Measurements from ENCODE around the gene RABGAP1L.
"Not testable (repeated sequence)": the region's sequence is repeated elsewhere in the genome, so short reads cannot be mapped to it uniquely, and the experiment has no call there.

The RABGAP1L gene

DNA sequence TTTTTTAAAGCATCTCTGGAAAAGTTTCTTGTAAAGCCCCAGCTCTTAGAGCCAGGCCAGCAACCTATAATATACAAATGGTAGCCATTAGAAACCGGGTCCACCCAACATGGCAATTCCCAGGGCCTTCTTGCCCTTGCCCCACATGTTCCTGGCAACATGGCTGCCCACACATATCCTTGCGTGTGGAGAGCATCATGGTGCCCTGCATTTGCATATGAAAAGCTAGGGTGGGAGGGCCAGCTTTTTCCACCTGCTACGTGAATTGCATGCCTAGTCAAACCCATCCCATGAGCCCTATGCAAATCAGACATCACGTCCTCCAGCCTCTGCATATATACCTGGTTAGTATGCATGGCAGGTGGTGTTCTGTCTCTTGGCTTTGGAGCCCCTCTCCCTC lies 88.2 kb downstream of the RABGAP1L start:
- no peak for DNase-seq

DNA sequence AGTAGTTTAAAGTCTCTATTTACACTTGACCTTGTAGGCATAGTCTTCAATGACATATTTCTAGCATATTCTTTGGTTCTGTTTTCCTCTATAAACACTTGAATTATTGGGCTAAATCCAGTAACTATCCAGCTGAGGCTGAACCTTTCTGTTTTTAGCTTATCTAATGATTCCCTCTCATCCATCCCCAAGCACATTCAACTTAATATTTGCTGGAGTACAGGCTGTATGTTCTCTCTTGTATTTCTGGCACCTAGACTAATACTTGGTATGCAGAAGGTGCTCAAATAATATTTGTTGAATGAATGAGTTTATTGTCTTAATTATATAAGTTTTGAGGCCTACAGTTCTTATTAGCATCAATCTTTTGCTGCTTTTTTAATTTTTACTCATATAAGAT lies 88.7 kb downstream of the RABGAP1L start:
- DNase-seq: no peak

DNA sequence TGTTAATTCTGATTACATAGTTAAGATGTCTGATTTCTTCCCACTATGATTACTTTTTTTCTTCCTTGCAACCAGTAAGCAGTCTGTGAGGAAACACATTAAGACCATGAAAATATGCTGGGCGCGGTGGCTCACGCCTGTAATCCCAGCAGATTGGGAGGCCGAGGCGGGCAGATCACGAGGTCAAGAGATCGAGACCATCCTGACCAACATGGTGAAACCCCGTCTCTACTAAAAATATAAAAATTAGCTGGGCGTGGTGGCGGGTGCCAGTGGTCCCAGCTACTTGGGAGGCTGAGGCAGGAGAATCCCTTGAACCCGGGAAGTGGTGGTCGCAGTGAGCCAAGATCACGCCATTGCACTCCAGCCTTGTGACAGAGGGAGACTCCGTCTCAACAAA lies 97.1 kb downstream of the RABGAP1L start:
- DNase-seq: not testable (repeated sequence)

DNA sequence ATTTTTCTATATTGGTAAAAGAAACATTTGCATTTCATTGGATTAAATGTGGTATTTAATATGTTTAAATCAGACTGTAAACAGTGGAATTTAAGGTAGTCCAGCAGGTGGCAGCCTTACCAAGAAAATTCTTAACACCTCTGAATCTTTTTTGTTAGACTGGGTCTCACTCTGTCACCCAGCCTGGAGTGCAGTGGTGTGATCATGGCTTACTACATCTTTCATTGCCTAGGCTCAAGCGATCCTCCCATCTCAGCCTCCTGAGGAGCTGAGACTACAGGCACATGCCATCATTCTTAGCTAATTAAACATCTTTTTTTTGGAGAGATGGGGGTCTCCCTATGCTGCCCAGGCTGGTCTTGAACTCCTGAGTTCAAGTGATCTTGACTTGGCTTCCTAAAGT lies 98.8 kb downstream of the RABGAP1L start:
- no peak for DNase-seq

DNA sequence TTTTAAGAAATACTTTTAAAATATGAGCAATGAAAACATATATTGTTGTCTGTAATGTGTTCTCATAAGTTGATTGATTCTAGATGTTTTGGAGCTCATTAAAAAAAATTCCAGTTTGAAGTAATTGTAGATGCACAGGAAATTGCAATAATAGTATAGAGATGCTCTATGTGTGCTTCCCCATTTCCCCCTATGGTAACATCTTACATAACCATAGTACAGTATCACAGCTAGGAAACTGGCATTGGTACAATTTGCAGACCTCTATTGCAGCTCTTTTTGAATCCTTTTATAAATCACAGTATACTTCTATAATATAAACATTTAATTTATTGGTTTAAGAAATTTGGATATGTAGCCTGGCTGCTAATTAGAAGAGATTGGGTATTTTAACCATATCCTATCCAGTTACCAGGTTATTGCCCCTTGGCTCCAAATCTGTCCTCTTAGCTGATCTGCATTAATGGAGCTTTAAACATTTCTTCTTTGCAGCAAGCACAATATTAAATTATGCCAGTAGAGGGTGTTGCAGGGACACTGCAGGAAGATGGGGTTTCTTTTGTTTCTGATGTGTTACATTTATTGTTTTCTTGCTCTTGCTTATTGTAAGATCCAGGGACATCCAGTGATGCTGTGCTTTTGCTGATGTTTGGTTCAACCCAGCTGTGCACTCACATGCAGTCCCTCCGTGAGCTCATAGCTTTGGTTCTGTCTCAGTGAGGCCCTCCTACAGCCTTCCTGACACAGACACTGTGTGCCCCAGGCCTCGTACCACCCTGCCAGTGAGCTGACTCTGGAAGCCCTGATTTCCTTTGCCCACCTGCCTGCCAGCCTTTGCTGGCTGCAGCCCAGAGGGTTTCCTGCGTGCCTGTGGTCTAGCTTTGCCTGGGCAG lies 103.3 kb downstream of the RABGAP1L start:
- DNase-seq: no peak

DNA sequence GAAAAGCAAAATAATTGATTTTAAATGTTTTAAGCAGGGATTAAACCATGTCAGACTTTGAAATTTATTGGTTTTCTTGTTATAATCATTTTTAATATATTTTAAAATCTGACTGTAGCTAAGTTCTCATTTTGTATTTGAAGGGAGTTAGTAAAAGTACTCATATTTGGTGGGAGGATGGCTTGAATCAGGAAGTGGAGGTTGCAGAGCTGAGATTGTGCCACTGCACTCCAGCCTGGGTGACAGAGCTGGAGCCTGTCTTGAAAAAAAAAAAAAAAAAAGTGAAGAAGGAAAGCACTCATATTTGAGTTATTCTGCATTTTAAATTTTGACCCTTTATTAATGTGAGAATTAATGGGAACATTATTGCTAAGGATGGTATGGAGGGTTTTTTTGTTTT lies 106.0 kb downstream of the RABGAP1L start:
- DNase-seq: no peak

DNA sequence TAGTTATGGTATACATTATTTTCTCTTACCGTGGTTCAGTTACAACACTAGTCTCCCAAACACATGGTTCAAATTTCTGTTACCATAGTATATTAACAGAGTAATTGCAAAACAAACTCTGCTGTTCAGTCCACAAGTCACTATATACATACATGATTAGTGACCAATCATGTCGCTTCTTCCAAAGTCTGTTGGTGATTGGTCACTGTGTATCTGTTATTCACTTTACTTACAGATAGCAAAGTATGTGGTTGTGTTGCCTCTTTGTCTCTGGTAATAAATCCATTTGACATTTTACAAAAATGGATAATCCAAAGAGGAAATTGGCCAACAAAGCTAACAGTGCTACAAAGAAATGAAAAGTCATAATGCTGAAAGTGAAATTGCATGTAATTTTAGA lies 107.2 kb downstream of the RABGAP1L start:
- no peak for DNase-seq

DNA sequence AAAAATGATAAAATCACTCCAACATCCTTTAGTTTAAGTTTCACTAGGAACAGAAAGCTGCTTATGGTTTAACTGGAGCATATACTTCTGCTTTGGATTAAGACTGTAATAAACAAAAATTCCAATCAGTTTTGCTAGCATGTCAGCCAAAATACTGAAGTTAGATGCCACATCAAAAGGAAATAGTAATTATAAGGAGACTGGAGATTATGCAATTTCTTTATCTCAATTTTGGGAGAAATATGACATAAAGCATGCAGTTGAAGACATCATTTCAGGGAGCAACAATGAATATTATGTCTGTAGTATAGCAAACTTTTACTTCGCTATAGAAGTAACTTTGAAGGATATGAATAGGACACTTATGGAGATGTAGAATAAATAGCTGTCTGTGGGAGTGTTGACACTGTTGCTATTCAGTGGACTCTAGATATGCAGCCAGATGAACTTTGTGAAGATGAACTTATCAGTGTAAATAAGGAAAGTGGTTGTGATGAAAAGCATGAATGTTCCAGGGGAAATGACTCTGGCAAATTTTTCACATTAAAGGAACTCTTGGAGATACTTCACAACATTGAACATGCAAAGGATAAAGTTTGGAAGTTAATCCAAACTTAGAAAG lies 107.8 kb downstream of the RABGAP1L start:
- no peak for DNase-seq

DNA sequence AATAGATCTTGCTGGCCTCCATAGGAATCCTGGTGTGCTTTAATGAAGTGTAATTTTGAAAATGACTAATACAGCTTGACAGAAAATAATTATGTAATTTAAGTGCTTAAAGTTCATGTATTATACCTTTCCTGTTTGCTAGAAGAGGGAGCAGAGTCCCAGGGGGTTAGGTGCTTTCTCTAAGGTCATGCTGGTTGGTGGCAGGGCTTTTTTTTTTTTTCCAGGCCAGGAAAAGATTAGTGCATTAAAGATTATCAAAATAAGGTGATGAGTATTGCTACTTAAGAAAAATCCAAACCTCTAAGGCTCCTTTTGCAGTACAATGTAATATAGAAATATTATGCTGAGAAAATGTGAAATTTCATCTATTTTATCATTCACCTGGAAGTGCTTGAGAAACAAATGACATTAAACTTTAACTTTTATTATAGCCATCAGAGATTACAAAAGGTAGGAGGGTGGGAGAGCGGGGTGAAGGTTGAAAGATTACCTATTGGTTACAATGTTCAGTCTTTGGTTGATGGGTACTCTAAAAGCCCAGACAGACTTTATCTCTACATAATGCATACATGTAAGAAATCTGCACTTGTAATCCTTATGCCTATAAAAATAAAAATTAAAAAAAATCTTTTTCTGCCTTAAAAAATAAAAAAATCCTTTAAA lies 110.8 kb downstream of the RABGAP1L start:
- DNase-seq: no peak

DNA sequence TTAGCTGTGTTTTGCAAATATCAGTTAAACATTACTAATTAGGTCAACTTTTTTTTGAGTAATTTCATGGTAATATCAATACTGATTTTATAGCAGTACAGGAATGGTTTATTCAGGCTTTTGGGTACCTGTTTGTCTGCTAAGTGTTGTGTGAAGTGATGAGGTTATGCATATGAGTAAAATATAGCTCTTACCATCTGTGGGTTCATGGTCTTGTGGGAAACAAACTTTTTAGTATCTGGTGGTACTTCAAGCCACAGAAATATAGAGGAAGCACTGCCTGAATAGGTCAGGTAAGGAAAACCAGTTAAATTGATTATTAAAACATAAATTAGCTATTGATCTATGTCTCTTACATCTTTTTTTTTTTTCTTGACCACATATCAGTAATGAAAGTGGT lies 113.9 kb downstream of the RABGAP1L start:
- no peak for DNase-seq

DNA sequence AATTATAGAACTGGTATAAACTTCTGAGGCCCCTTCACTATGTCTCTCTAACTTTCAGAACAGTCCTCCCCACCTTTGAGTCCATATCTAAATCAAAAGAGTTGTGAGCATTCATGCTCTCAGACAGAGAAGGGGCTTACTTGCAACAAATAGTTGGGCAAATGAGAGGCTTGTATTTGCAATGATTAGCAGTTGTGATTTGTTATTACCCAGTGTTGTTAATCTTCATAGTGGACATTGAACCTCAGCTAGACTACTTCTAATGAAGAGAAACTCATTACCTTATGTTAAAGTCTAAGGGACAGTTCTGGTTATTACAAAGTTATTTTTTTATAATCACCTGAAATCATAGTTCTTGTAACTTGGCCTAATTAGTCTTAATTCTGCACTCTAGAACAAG lies 114.5 kb downstream of the RABGAP1L start:
- DNase-seq: no peak

DNA sequence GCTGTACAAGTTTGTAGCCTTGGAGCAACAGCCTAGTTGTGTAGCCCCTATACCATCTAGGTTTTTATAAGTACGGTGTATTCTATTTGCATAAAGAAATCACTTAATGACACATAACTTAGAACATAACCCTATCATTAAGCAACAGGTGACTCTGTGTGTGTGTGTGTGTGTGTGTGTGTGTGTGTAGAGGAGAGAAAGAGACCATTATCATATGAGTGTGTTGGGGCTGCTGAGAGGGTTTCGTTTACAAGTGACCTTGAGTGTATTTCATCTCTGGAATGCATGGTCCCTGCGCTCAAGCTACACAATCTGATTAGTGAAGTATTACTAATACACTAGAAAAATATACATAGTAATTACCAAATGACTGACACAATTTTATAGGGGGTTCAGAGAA lies 115.1 kb downstream of the RABGAP1L start:
- DNase-seq: no peak

DNA sequence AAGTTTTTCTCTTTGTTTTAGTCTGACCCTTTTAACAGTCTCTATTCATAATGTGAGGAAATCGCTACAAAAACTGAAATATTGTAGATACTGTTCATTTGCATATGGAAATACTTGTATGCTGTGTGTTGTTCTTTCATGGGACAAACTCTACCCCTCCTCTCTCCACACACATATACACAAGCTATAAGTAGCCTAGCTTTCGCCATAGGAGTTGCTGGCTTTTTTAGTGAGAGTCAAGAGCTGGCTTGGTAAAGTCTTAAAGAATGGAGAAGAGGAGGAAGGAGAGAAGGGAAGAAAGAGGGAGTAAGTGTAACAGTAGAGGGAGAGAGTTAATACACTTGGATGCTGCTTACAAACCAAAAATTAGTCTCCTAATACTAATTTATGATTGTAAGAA lies 115.6 kb downstream of the RABGAP1L start:
- DNase-seq: no peak

DNA sequence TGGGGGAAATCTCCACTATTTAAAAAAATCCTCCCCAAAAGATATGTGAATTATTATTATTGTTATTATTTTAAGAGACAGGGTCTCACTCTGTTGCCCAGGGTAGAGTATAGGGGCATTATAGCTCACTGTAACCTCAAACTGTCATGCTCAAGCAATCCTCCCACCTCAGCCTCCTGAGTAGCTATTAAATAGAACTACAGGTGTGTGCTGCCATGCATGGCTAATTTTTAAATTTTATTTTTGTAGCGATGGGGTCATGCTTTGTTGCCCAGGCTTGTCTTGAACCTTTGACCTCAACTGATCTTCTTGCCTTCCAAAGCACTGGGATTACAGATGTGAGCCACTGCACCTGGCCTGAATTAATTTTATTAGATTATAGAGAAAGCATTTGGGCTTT lies 116.8 kb downstream of the RABGAP1L start:
- no peak for DNase-seq

DNA sequence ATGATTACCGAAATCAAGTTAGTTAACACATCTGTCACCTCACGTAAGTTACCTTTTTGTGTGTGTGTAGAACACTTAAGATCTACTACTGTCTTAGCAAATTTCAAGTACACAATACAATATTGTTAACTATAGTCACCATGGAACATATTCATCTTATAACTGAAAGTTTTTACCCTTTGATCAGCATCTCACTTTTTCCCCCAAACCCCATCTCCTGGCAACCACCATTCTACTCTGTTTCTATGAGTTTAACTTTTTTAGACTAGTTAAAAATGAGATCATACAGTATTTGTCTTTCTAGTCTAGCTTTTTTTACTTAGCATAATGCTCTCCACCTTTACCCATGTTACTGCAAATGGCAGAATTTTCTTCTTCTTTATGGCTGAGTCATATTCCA lies 124.7 kb downstream of the RABGAP1L start:
- no peak for DNase-seq

DNA sequence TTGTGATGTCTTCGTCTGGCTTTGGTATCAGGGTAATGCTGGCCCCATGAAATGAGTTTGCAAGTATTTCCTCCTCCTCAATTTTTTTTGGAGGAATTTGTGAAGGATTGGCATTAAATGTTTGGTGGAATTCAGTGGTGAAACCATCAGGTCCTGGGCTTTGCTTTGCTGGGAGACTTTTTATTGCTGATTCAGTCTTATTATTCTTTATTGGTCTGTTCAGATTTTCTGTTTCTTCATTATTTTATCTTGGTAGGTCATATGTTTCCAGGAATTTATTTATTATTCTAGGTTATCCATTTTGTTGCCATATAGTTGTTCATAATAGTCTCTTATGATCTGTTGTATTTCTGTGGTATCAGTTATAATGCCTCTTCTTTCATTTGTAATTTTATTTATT lies 126.7 kb downstream of the RABGAP1L start:
- DNase-seq: no peak

DNA sequence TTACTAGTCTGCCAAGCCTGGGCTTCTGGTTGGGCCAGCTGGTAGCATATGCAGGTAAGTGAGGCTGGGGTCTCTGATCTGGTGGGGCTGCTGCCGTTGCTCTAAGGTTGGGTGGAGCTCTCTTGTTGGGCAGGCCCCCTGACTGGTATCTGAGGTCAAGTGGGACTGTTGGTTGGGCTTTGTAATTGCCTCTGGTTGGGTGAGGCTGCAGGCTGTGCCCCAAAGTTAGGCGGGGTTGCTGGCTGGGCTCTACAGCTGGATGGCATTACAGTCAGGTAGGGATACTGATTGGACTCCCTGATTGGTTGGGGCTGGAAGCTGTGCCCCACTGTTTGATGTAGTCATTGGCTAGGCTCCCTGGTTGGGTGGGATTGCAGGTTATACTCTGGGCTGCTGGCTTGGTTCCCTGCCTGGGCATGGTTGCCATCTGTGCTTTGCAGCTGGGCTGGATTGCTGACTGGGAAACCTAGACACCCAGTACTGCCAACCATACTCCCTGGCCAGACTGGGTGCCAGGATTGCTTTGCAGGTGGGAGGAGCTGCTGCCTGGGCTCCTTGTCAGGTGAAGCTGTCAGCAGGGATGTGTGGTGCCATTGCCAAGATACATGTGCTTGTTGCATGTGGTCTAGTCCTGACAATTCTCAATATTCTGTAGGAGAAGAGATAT lies 130.5 kb downstream of the RABGAP1L start:
- DNase-seq: no peak

DNA sequence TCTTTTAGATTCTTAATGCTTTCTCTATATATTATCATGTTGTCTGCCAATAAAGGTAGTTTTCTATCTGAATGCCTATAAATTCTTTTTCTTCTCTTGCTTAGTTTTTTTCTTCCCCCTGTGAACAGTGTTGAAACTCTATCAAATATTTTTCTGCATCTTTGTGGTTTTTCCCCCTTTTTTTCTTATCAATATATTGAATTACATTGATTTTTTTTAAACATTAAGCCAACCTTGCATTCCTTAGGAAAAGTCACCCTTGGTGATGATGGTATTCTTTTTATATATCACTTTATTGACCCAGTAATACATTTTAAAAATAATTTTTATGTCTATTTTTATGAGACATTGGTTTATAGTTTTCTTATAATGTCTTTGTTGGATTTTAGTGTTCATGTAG lies 131.7 kb downstream of the RABGAP1L start:
- no peak for DNase-seq

DNA sequence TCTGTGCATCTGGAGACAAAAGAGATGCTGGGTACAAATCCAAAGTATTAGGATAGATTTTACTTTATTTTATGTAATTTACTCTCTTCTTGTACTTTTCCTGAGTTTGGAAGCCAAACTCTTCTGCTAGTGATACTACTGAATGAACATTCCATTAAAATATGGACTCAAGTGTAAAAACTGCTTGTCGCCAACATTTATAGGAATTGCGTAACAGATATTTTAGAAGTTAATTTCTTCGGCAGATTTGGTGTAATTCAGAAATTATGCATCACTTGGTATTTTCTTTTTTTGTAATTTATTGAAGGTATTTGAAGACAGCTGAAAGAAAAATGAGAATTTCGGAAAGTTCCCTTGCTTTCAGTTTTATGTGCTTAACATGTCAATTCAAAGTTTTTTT lies 137.0 kb downstream of the RABGAP1L start:
- DNase-seq: no peak

DNA sequence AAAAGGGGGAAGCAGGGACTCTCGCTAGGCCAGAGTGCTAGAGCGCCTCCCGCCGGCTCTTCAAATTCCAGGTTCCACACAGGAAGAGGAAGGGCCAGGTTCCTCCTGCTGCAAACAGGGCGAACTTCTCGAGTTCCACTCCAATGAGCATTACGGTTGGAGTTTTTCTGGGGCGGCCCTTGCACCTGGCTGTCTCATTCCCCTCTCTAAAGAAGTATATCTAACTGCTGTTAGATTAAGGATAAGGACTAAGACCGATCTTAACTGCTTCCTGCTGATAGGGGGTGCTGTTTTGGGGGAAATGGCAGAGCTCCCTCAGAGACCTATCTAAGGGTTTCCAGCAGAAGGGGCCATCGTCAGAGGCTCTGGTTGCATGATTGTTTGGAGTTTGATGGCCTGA lies 138.0 kb downstream of the RABGAP1L start:
- no peak for DNase-seq

DNA sequence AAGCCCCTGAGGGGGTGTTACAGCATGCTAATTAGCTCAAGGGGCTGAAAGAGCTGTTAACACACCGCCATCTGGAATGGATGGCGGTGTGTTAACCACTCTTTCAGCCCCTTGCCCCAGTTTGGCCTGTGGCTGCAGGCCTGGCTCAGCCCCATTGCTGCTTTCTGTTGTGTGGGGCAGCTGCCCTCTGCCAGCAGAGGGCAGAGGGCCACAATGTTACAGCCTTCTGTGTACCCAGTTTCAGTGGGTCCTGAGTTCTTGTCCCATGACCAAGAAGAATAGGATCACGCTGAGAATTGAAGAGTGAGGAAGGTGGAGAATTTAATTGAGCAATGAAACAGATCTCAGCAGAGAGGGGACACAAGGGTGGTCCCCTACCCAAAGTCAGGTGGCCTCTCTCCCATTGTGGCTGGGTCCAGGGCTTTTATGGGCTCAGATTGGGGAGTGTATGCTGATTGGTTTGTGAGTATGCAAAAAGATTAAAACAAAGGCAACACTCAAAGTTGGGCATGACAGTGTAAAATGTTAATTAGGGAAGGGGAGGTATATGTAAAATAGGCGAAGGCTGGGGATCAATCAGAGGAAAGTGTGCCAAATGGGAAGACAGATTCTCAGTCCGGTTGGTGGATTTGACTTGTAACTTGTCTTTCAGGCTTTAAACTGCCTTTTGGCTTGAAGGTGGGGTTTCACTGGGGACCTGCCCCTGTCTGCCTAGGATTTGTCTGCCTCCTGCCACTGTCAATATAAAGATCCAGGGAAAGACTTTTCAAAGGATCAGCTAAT lies 142.2 kb downstream of the RABGAP1L start:
- DNase-seq: no peak

DNA sequence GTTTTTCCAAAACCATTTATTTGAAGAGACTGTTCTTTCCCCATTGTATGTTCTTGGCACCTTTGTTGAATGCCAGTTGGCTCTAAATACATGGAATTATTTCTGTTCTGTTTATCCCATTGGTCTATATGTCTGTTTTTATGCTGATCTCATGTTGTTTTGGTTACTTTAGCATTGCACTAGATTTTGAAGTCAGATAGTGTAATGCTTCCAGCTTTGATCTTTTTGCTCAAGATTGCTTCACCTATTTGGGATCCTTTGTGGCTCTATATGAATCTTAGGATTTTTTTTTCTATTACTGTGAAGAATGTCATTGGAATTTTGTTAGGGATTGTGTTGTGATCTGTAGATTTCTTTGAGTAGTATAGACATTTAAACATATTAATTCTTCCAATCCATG lies 149.3 kb downstream of the RABGAP1L start:
- DNase-seq: no peak

DNA sequence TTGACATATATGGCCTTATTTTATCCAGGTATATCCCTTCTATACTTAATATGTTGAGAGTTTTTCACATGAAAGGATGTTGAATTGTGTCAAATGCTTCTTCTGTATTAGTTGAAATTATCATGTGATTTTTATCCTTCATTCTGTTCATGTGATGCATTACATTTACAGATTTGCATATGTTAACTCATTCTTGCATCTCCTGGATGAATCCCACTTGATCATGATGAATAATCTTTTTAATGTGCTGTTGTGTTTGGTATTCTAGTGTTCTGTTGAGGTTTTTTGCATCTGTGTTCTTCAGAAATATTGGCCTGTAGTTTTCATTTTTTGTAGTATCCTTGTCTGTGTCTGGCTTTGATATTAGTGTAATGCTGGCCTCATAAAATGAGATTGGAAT lies 150.2 kb downstream of the RABGAP1L start:
- DNase-seq: no peak

Data from NK-92 treated with Interleukin-12 subunit alpha and Interleukin-12 subunit beta, amount 100 ng/mL, for 24 hours (cell line).